Fibroblast of lung (primary cell): ENCODE results near the gene DDX31. TPM values are rescaled to one million over a fixed set of nuclear protein-coding genes. Genes with fewer than 3 reads are reported as not detected.

ENCODE experiments used
- DNase-seq, 2 donors: peaks; one replicate each; pipeline versions ENCODE4 v3.0.0 to v3.0.0-alpha.2; 2010; ENCODE audit warnings: low read depth in 2 of 2
- H2AFZ ChIP-seq: 2 replicates; pipeline ENCODE4 v1.5.1; 2012; ENCODE audit warnings: low read length, control low read depth, inconsistent platforms
- H3K27ac ChIP-seq: 2 replicates; pipeline ENCODE4 v1.5.1; 2011; ENCODE audit warnings: low read length, control low read depth; ENCODE audit not compliant: insufficient read depth
- H3K27me3 ChIP-seq: 2 replicates; pipeline ENCODE4 v1.5.1; 2011; ENCODE audit warnings: mild to moderate bottlenecking, low read length; ENCODE audit not compliant: control insufficient read depth, insufficient read depth
- H3K36me3 ChIP-seq: 2 replicates; pipeline ENCODE4 v1.5.1; 2011; ENCODE audit warnings: low read length; ENCODE audit not compliant: control insufficient read depth, insufficient read depth
- H3K4me1 ChIP-seq: 2 replicates; pipeline ENCODE4 v1.5.1; 2011; ENCODE audit warnings: low read length; ENCODE audit not compliant: control insufficient read depth, insufficient read depth; ENCODE audit errors: extremely low read depth
- H3K4me2 ChIP-seq: 2 replicates; pipeline ENCODE4 v1.5.1; 2011; ENCODE audit warnings: low read length, control low read depth; ENCODE audit not compliant: insufficient read depth; ENCODE audit errors: extremely low read depth
- H3K4me3 ChIP-seq, 4 experiments: fragments of 200-600 bp in 1 of 4; sonication (generic) in 1 of 4; replicated peaks in 1 of 4; 2 replicates each; pipeline ENCODE4 v1.5.1; 2011 to 2016; ENCODE audit warnings: low read length in 4 of 4, low read depth in 3 of 4, mild to moderate bottlenecking in 3 of 4, control low read depth in 2 of 4, inconsistent platforms in 1 of 4, mixed read lengths in 1 of 4; ENCODE audit not compliant: insufficient read depth in 1 of 4; ENCODE audit errors: control extremely low read depth in 1 of 4
- H3K79me2 ChIP-seq: 2 replicates; pipeline ENCODE4 v1.5.1; 2012; ENCODE audit warnings: mild to moderate bottlenecking, low read length, inconsistent platforms; ENCODE audit not compliant: control insufficient read depth, insufficient read depth
- H3K9ac ChIP-seq: 2 replicates; pipeline ENCODE4 v1.5.1; 2011; ENCODE audit warnings: mild to moderate bottlenecking, low read length, control low read depth; ENCODE audit not compliant: insufficient read depth
- H3K9me3 ChIP-seq: 2 replicates; pipeline ENCODE4 v1.5.1; 2012; ENCODE audit warnings: low read depth, low read length; ENCODE audit not compliant: control insufficient read depth, insufficient read depth
- H4K20me1 ChIP-seq: 2 replicates; pipeline ENCODE4 v1.5.1; 2011; ENCODE audit warnings: low read length; ENCODE audit not compliant: control insufficient read depth, insufficient read depth; ENCODE audit errors: extremely low read depth
- EZH2 ChIP-seq: IDR thresholded peaks from 2 replicates; pipeline ENCODE4 v1.5.1; 2012; ENCODE audit warnings: low read length, control low read depth, mild to moderate bottlenecking; ENCODE audit errors: missing control alignments
- polyA plus RNA-seq, 2 donors: library from polyadenylated mRNA; depleted of rRNA in 1 of 2; stranded (reverse) in 1 of 2; unstranded in 1 of 2; fragments of >200 nt; gene quantifications; 2 replicates each; pipeline ENCODE4 v1.2.1, GENCODE V29; 2011 to 2012; ENCODE audit warnings: missing spikeins in 1 of 2
- total RNA-seq: library from RNA; depleted of rRNA; stranded (reverse); fragments of >200 nt; gene quantifications from 2 replicates; pipeline ENCODE4 v1.2.1, GENCODE V29; 2014
- TF ChIP-seq, protein P1 (sequence below), 2 donors: IDR thresholded peaks in 1 of 2; conservative IDR thresholded peaks in 1 of 2; 1 replicate in 1 of 2; 2 replicates in 1 of 2; pipeline ENCODE4 v1.5.1; 2011 to 2012; ENCODE audit warnings: low read length in 2 of 2, control low read depth in 1 of 2, inconsistent platforms in 1 of 2, low read depth in 1 of 2, mild to moderate bottlenecking in 1 of 2

The DDX31 gene
- total and polyA plus RNA-seq, 2 donors (not counting 1 experiment from before 2014, with no cell fraction given): 10.1 to 10.8 TPM

DNA sequence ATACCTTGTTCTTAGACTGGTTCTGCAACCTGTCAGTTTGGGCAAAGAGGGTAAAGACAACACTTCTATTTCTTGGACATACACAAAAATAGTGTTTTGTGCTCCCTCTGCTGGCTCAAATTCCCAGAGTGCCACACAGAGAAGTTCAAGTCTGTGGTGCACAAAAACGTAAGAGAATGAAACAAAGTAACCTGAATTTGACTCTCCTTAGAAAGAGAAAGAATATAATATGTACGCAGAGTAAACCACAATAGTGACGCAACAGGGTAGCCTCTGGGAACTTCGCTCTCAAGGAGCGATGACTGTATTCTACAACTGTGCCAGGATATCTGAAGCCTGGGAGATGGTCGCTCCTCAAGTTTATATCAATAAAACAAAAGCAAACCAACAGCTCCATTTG lies 18.5 kb downstream of the DDX31 start:
- H3K27me3 ChIP-seq: no peaks in the 10 kb centered on the region
- H3K4me1 ChIP-seq: peaks cover 12% of the 10 kb centered on the region
- no peak overlapping the region for H3K4me2 ChIP-seq
- H3K4me3 ChIP-seq: no peak overlapping the region
- H4K20me1 ChIP-seq: no peaks in the 10 kb centered on the region
- DNase-seq: peak; percentile 93 to 99
- H2AFZ ChIP-seq: no peak overlapping the region
- TF ChIP-seq, protein P1, sequence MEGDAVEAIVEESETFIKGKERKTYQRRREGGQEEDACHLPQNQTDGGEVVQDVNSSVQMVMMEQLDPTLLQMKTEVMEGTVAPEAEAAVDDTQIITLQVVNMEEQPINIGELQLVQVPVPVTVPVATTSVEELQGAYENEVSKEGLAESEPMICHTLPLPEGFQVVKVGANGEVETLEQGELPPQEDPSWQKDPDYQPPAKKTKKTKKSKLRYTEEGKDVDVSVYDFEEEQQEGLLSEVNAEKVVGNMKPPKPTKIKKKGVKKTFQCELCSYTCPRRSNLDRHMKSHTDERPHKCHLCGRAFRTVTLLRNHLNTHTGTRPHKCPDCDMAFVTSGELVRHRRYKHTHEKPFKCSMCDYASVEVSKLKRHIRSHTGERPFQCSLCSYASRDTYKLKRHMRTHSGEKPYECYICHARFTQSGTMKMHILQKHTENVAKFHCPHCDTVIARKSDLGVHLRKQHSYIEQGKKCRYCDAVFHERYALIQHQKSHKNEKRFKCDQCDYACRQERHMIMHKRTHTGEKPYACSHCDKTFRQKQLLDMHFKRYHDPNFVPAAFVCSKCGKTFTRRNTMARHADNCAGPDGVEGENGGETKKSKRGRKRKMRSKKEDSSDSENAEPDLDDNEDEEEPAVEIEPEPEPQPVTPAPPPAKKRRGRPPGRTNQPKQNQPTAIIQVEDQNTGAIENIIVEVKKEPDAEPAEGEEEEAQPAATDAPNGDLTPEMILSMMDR (conservative IDR thresholded peaks at IDR 0.05 in 1 of 2, IDR thresholded peaks at IDR 0.05 in 1 of 2; ENCODE audit: low read depth in 1 of 2, low read length in 2 of 2): peak; percentile 42 to 72
- no peak for TF ChIP-seq EZH2
- no peak overlapping the region for H3K9ac ChIP-seq
- peaks cover 5% of the 10 kb centered on the region for H3K36me3 ChIP-seq
- H3K79me2 ChIP-seq: no peaks in the 10 kb centered on the region
- no peak overlapping the region for H3K27ac ChIP-seq
- no peaks in the 10 kb centered on the region for H3K9me3 ChIP-seq

DNA sequence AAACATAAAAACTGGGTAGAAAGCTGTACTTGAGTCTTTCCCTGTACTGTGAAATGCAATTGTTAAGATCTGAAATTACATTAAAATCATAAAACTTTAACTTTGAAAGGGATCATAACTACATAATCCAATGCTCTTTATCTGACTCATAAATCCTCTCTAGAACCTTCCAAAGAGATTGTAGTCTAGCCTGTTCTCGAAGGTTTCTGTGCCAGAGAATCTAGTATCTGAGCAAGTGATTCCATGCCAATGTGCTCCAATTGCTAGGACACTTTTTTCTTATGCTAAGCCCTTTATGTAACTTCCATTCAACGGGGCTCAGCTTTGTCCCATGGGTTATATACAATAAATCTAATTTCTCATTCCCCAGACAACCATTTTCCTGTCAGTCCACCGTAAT lies 21.1 kb downstream of the DDX31 start:
- Histone ChIP-seq H3K27ac (no peak overlapping the region), H3K9me3 (no peaks in the 10 kb centered on the region), H3K27me3 (no peaks in the 10 kb centered on the region), H3K9ac (no peak overlapping the region), H3K4me2 (no peak overlapping the region), H3K36me3 (peaks cover 10% of the 10 kb centered on the region), H3K4me3 (no peak overlapping the region), H2AFZ (no peak overlapping the region), H3K79me2 (no peaks in the 10 kb centered on the region), H4K20me1 (no peaks in the 10 kb centered on the region), H3K4me1 (peaks cover 12% of the 10 kb centered on the region)
- TF ChIP-seq EZH2: no peak
- TF ChIP-seq, protein P1 (conservative IDR thresholded peaks at IDR 0.05 in 1 of 2, IDR thresholded peaks at IDR 0.05 in 1 of 2; ENCODE audit: low read depth in 1 of 2, low read length in 2 of 2): no peak
- no peak for DNase-seq

DNA sequence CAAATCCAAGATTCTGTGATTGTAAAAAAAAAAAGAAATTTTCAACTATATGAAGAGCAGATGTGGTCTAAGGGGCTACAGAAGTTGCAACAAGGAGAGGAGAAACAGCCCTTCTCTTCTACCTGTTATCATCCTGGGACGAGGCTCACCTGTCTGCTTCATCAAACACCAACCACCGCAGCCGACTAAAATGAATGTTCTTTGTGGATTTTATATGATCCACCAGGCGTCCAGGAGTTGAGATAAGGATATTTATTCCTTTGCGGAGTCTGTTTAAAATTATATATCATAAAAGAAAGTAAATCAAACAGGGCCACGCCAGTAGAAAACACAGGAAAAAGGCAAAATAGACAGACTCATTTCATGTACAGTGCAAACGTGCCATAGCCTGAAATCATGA lies 21.5 kb downstream of the DDX31 start:
- no peaks in the 10 kb centered on the region for H3K27me3 ChIP-seq
- H3K4me2 ChIP-seq: no peak overlapping the region
- H2AFZ ChIP-seq: no peak overlapping the region
- H3K36me3 ChIP-seq: peaks cover 10% of the 10 kb centered on the region
- H3K4me1 ChIP-seq: peaks cover 12% of the 10 kb centered on the region
- H3K27ac ChIP-seq: peak overlapping the region; percentile 80
- H3K4me3 ChIP-seq: no peak overlapping the region
- H3K9ac ChIP-seq: no peak overlapping the region
- no peak for DNase-seq
- H4K20me1 ChIP-seq: no peaks in the 10 kb centered on the region
- no peaks in the 10 kb centered on the region for H3K9me3 ChIP-seq
- no peak for TF ChIP-seq EZH2
- TF ChIP-seq, protein P1 (conservative IDR thresholded peaks at IDR 0.05 in 1 of 2, IDR thresholded peaks at IDR 0.05 in 1 of 2; ENCODE audit: low read depth in 1 of 2, low read length in 2 of 2): no peak
- no peaks in the 10 kb centered on the region for H3K79me2 ChIP-seq
